HepG2 (cell line): ENCODE data around the gene ACYP2. TPM values are rescaled to one million over a fixed set of nuclear protein-coding genes. Genes with fewer than 3 reads are reported as not detected.

Experiments used
- BCL6 ChIP-seq: IDR thresholded peaks from 2 replicates; pipeline ENCODE4 v1.6.1; 2016; ENCODE audit warnings: missing genetic modification reagents, missing compliant biosample characterization
- CBX2 ChIP-seq, 2 experiments: fragments of 200-600 bp in 1 of 2; sonication (generic); formaldehyde crosslinking in 1 of 2; IDR thresholded peaks; 2 replicates each; pipeline versions ENCODE4 v1.7.0 to v1.8.1; 2018 to 2022; ENCODE audit warnings: low read depth in 2 of 2, low read length in 1 of 2, mild to moderate bottlenecking in 1 of 2, missing genetic modification reagents in 1 of 2
- ELK4 ChIP-seq: sonication (generic); formaldehyde crosslinking; IDR thresholded peaks from 2 replicates; pipeline ENCODE4 v1.9.0; 2021; ENCODE audit warnings: missing genetic modification reagents, borderline replicate concordance
- HNF1B ChIP-seq: sonication (generic); formaldehyde crosslinking; IDR thresholded peaks from 2 replicates; pipeline ENCODE4 v1.5.1; 2020; ENCODE audit warnings: mild to moderate bottlenecking, moderate library complexity, missing genetic modification reagents
- HOXA5 ChIP-seq: sonication (generic); formaldehyde crosslinking; IDR thresholded peaks from 2 replicates; pipeline ENCODE4 v1.4.0; 2020; ENCODE audit warnings: missing genetic modification reagents
- MED13 ChIP-seq: sonication (generic); formaldehyde crosslinking; IDR thresholded peaks from 2 replicates; pipeline ENCODE4 v1.5.0; 2020; ENCODE audit warnings: missing genetic modification reagents
- MZF1 ChIP-seq: sonication (generic); formaldehyde crosslinking; IDR thresholded peaks from 2 replicates; pipeline ENCODE4 v1.8.1; 2023; ENCODE audit warnings: mild to moderate bottlenecking, missing genetic modification reagents, borderline replicate concordance
- NR3C1 ChIP-seq: sonication (generic); formaldehyde crosslinking; IDR thresholded peaks from 2 replicates; pipeline ENCODE4 v1.4.0; 2020; ENCODE audit warnings: missing genetic modification reagents
- PAX8 ChIP-seq: sonication (generic); formaldehyde crosslinking; IDR thresholded peaks from 2 replicates; pipeline ENCODE4 v1.8.0; 2022; ENCODE audit warnings: mild to moderate bottlenecking, missing genetic modification reagents, borderline replicate concordance
- PLSCR1 ChIP-seq: sonication (generic); formaldehyde crosslinking; IDR thresholded peaks from 2 replicates; pipeline ENCODE4 v1.5.0; 2020; ENCODE audit warnings: missing genetic modification reagents, mild to moderate bottlenecking, borderline replicate concordance
- PRDM15 ChIP-seq: sonication (generic); formaldehyde crosslinking; IDR thresholded peaks from 2 replicates; pipeline ENCODE4 v1.4.0; 2020; ENCODE audit warnings: missing genetic modification reagents
- SAP130 ChIP-seq: IDR thresholded peaks from 2 replicates; pipeline ENCODE4 v1.6.1; 2016; ENCODE audit warnings: low read depth
- SOX13 ChIP-seq, 3 experiments: fragments of 450-650 bp in 1 of 3; sonication (generic) in 1 of 3; formaldehyde crosslinking in 1 of 3; IDR thresholded peaks in 2 of 3; conservative IDR thresholded peaks in 1 of 3; 2 replicates each; pipeline versions ENCODE4 v1.5.0 to v1.6.1; 2016 to 2020; ENCODE audit warnings: antibody characterized with exemption in 1 of 3, mild to moderate bottlenecking in 1 of 3, missing compliant biosample characterization in 1 of 3, missing genetic modification reagents in 1 of 3, moderate library complexity in 1 of 3
- XBP1 ChIP-seq: sonication (generic); formaldehyde crosslinking; IDR thresholded peaks from 2 replicates; pipeline ENCODE4 v1.5.0; 2020; ENCODE audit warnings: missing genetic modification reagents
- ZNF207 ChIP-seq: fragments of 450-650 bp; IDR thresholded peaks from 2 replicates; pipeline ENCODE4 v1.6.1; 2016; ENCODE audit warnings: antibody characterized with exemption, borderline replicate concordance
- ZNF577 ChIP-seq: sonication (generic); formaldehyde crosslinking; IDR thresholded peaks from 2 replicates; pipeline ENCODE4 v1.4.0; 2020; ENCODE audit warnings: mild to moderate bottlenecking, low read depth, missing genetic modification reagents, borderline replicate concordance
- ZNF616 ChIP-seq: sonication (generic); formaldehyde crosslinking; IDR thresholded peaks from 2 replicates; pipeline ENCODE4 v1.5.0; 2020; ENCODE audit warnings: low read depth, mild to moderate bottlenecking, missing genetic modification reagents
- ZNF619 ChIP-seq: sonication (generic); formaldehyde crosslinking; IDR thresholded peaks from 2 replicates; pipeline ENCODE4 v1.4.0; 2020; ENCODE audit warnings: mild to moderate bottlenecking, missing genetic modification reagents
- ZNF652 ChIP-seq: IDR thresholded peaks from 2 replicates; pipeline ENCODE4 v1.6.1; 2016; ENCODE audit warnings: low read depth, borderline replicate concordance
- ZNF768 ChIP-seq: sonication (generic); formaldehyde crosslinking; IDR thresholded peaks from 2 replicates; pipeline ENCODE4 v1.4.0; 2020; ENCODE audit warnings: missing genetic modification reagents
- polyA plus RNA-seq, 8 experiments: library from polyadenylated mRNA; depleted of rRNA in 3 of 8; stranded (reverse) in 7 of 8; unstranded in 1 of 8; fragments of >200 nt; fragmentation: Illumina TruSeq in 4 of 8; extraction: Trizol in 4 of 8; gene quantifications; 2 replicates each; pipeline versions ENCODE4 v1.2.1 to v1.2.3, GENCODE V29; 2011 to 2016; ENCODE audit warnings: low read depth in 4 of 8, missing spikeins in 1 of 8, mixed read lengths in 1 of 8; ENCODE audit not compliant: insufficient read depth in 1 of 8
- total RNA-seq, 5 experiments: library from RNA; depleted of rRNA; stranded (reverse); fragments of >200 nt; fragmentation: Illumina TruSeq; extraction: Trizol; gene quantifications; 2 replicates each; pipeline ENCODE4 v1.2.3, GENCODE V29; 2016; ENCODE audit warnings: low read depth in 1 of 5

The ACYP2 gene
- total and polyA plus RNA-seq, 2 of the 13 experiments (the other 11 are each of a cell fraction or from before 2014, with no cell fraction given), result 12.3 to 12.7 TPM

GRCh38 chr2:54115284-54116137 is at the start of gene ACYP2 (continued):
- peak; percentile 32; the same call in 1 of the 2 replicates for TF ChIP-seq PRDM15 (CRISPR knock-in tag)
- TF ChIP-seq ZNF577, result no peak
- TF ChIP-seq ZNF619 (CRISPR knock-in tag), result peak; percentile 98; the same call in 1 of the 2 replicates
- peak; percentile 95 for TF ChIP-seq MZF1 (CRISPR knock-in tag)
- peak; percentile 88; the same call in 1 of the 2 replicates for TF ChIP-seq MED13
- no peak for TF ChIP-seq PAX8 (CRISPR knock-in tag)
- TF ChIP-seq XBP1, result 0 out of 2 replicates have a peak, but pooled peaks have one; percentile 60
- no peak for TF ChIP-seq PLSCR1 (CRISPR knock-in tag)
- TF ChIP-seq BCL6 (CRISPR knock-in tag), result peak; percentile 73
- 0 out of 2 replicates have a peak, but pooled peaks have one; percentile 9 for TF ChIP-seq SOX13 (IDR thresholded peaks at IDR 0.05)
- peak in 1 of 2 experiments; percentile 51; a peak in 3 of 4 replicates for TF ChIP-seq SOX13 (CRISPR knock-in tag; conservative IDR thresholded peaks at IDR 0.05 in 1 of 2, IDR thresholded peaks at IDR 0.05 in 1 of 2)
- peak; percentile 37; the same call in 1 of the 2 replicates for TF ChIP-seq ZNF652
- TF ChIP-seq CBX2 (IDR thresholded peaks at IDR 0.05; ENCODE audit: low read depth, low read length), result no peak
- no peak for TF ChIP-seq CBX2 (CRISPR knock-in tag; IDR thresholded peaks at IDR 0.05; ENCODE audit: low read depth)
- peak; percentile 91 for TF ChIP-seq ZNF616
- peak; percentile 84; the same call in 1 of the 2 replicates for TF ChIP-seq ZNF768 (CRISPR knock-in tag)
- peak; percentile 98 for TF ChIP-seq HNF1B (CRISPR knock-in tag)
- TF ChIP-seq ELK4 (CRISPR knock-in tag), result no peak
- TF ChIP-seq ZNF207, result no peak
- peak; percentile 98 for TF ChIP-seq HOXA5 (CRISPR knock-in tag)
- peak; percentile 80 for TF ChIP-seq SAP130 (CRISPR knock-in tag)
- TF ChIP-seq NR3C1, result no peak
